ENCODE results near the gene MICU1.

- TF ChIP-seq CTCF (IDR thresholded peaks at IDR 0.05; ENCODE audit: insufficient read depth, low read depth, low read length) (no peak), EZH2 (IDR thresholded peaks at IDR 0.05; ENCODE audit: insufficient read depth, low read length) (no peak)
Measured at GRCh38 chr10:72660220-72660619, 34.3 kb upstream of the MICU1 start.

Measured in astrocyte (in vitro differentiated cells and primary cell).